Measurements from ENCODE around the gene PLD1. TPM values are rescaled to one million over a fixed set of nuclear protein-coding genes. Genes with fewer than 3 reads are reported as not detected.
A peak's percentile ranks its signal among the peaks of the same experiment; 100 is the strongest.

PLD1 gene
- total and polyA plus RNA-seq, 8 donors, result 3.4 to 43.0 (median 11.0) TPM

GRCh38 chr3:171775943-171776342, 34.3 kb downstream of the PLD1 start:
- H3K36me3 ChIP-seq, result no peaks in the 10 kb centered on the region
- H3K4me1 ChIP-seq, result peaks cover 3 to 44% (median 22%) of the 10 kb centered on the region in 4 donors
- H3K4me3 ChIP-seq, result no peak overlapping the region
- no peak for TF ChIP-seq EP300 (IDR thresholded peaks at IDR 0.05)
- TF ChIP-seq CTCF (IDR thresholded peaks at IDR 0.05), result no peak
- no peak for TF ChIP-seq POLR2A (IDR thresholded peaks at IDR 0.05)
- no peak for TF ChIP-seq POLR2AphosphoS5 (IDR thresholded peaks at IDR 0.05)
- H3K27ac ChIP-seq, result no peak overlapping the region
- no peaks in the 10 kb centered on the region for H3K27me3 ChIP-seq
- WGBS, 5 donors, result 76 to 83% (median 82%) methylated on average over 8 of the region's 8 CpGs
- H3K9me3 ChIP-seq, result no peaks in the 10 kb centered on the region
- DNase-seq, result no peak
- intact Hi-C loops (cut with DNase I; ENCODE audit: low total_unique reads), result no loop called here

- intact Hi-C loops (cut with DNase I; ENCODE audit: low total_unique reads), result no loop called here
- 78 to 91% (median 84%) methylated on average over 6 of the region's 6 CpGs for WGBS, 5 donors
- H3K36me3 ChIP-seq, result no peaks in the 10 kb centered on the region
Observed at GRCh38 chr3:171774521-171774920, 35.8 kb downstream of the PLD1 start.

GRCh38 chr3:171772427-171773056, 37.7 kb downstream of the PLD1 start:
- Histone ChIP-seq H3K36me3 (no peaks in the 10 kb centered on the region), H3K27me3 (no peaks in the 10 kb centered on the region), H3K4me3 (no peak overlapping the region), H3K9me3 (no peaks in the 10 kb centered on the region), H3K4me1 (peaks cover 3 to 44% (median 26%) of the 10 kb centered on the region in 4 donors), H3K27ac (no peak overlapping the region)
- intact Hi-C loops (cut with DNase I; ENCODE audit: low total_unique reads), result no loop called here
- DNase-seq, result peak; percentile 60 to 88
- no peak for TF ChIP-seq POLR2AphosphoS5 (IDR thresholded peaks at IDR 0.05)
- TF ChIP-seq CTCF (IDR thresholded peaks at IDR 0.05), result peak in 5 of 7 experiments; percentile 39 to 65 (median 55)
- no peak for TF ChIP-seq EP300 (IDR thresholded peaks at IDR 0.05)
- WGBS, 5 donors, result 3 to 8% (median 3%) methylated on average over 4 of the region's 4 CpGs

More at GRCh38 chr3:171774521-171774920, 35.8 kb downstream of the PLD1 start:
- Histone ChIP-seq H3K9me3 (no peaks in the 10 kb centered on the region), H3K27me3 (no peaks in the 10 kb centered on the region), H3K4me1 (peaks cover 3 to 52% (median 25%) of the 10 kb centered on the region in 4 donors), H3K27ac (no peak overlapping the region), H3K4me3 (no peak overlapping the region)
- no peak for TF ChIP-seq CTCF (IDR thresholded peaks at IDR 0.05)
- no peak for DNase-seq

- TF ChIP-seq EP300 (IDR thresholded peaks at IDR 0.05), result no peak
- no peak for TF ChIP-seq CTCF (IDR thresholded peaks at IDR 0.05)
- peak; percentile 40 to 73 (median 72) for TF ChIP-seq POLR2AphosphoS5 (IDR thresholded peaks at IDR 0.05)
- no peak for TF ChIP-seq POLR2A (IDR thresholded peaks at IDR 0.05)
- Histone ChIP-seq H3K27ac (peak overlapping the region; percentile 42 to 77 (median 56)), H3K36me3 (no peaks in the 10 kb centered on the region), H3K27me3 (no peaks in the 10 kb centered on the region), H3K4me1 (peaks cover 3 to 37% (median 19%) of the 10 kb centered on the region in 4 donors), H3K9me3 (no peaks in the 10 kb centered on the region), H3K4me3 (peak overlapping the region; percentile 32 to 35 (median 34))
- DNase-seq, result peak; percentile 63 to 90
- WGBS, 5 donors, result 28 to 42% (median 34%) methylated on average over 10 of the region's 10 CpGs
- intact Hi-C loops (cut with DNase I; ENCODE audit: low total_unique reads), result no loop called here
Observed at GRCh38 chr3:171770689-171771620, 39.3 kb downstream of the PLD1 start.
